SIG-M5 treated with dmso at 0.1 percent for 504 hours (cell line): Measurements from ENCODE around the gene PPP1R12C.
A peak's percentile ranks its signal among the peaks of the same experiment; 100 is the strongest.
"Not testable (repeated sequence)": the region's sequence is repeated elsewhere in the genome, so short reads cannot be mapped to it uniquely, and the experiment has no call there.

Experiments
- DNase-seq: peaks from one replicate; lab custom pipeline; 2025; ENCODE audit not compliant: unreplicated experiment; lab: John Stamatoyannopoulos, UW

Gene PPP1R12C

GRCh38 chr19:55076321-55076720 is 41.1 kb downstream of the PPP1R12C start:
- DNase-seq, result no peak

- peak; percentile 69 for DNase-seq
Observed at GRCh38 chr19:55075371-55075998, 42.0 kb downstream of the PPP1R12C start, which contains the start of gene EPS8L1. Gene EPS8L1 (plus strand): TSS chr19:55075869. CDS start chr19:55076445, 576 bp downstream.

- no peak for DNase-seq
Observed at GRCh38 chr19:55071913-55072312, 45.5 kb downstream of the PPP1R12C start.

GRCh38 chr19:55071129-55071502 is 46.3 kb downstream of the PPP1R12C start:
- DNase-seq, result peak; percentile 33

GRCh38 chr19:55070466-55071128 is 46.8 kb downstream of the PPP1R12C start:
- no peak for DNase-seq

GRCh38 chr19:55069865-55070197 is 47.6 kb downstream of the PPP1R12C start:
- DNase-seq, result no peak

- DNase-seq, result peak; percentile 62
Observed at GRCh38 chr19:55068950-55069864, 48.2 kb downstream of the PPP1R12C start.

- no peak for DNase-seq
Observed at GRCh38 chr19:55067869-55068268, 49.6 kb downstream of the PPP1R12C start.

- no peak for DNase-seq
Observed at GRCh38 chr19:55066107-55066709, 51.2 kb downstream of the PPP1R12C start.

- DNase-seq, result not testable (repeated sequence)
Observed at GRCh38 chr19:55065516-55065915, 51.9 kb downstream of the PPP1R12C start.

- DNase-seq, result no peak
Observed at GRCh38 chr19:55063492-55063843, 54.0 kb downstream of the PPP1R12C start.

GRCh38 chr19:55062735-55063491 is 54.5 kb downstream of the PPP1R12C start, which contains the start of gene RDH13:
Gene RDH13 (minus strand): TSS chr19:55063148. CDS start chr19:55063032, 116 bp downstream.
- peak; percentile 90 for DNase-seq

- DNase-seq, result not testable (repeated sequence)
Observed at GRCh38 chr19:55060287-55060686, 57.1 kb downstream of the PPP1R12C start.

GRCh38 chr19:55058781-55059610 is 58.4 kb downstream of the PPP1R12C start:
- no peak for DNase-seq

- no peak for DNase-seq
Observed at GRCh38 chr19:55056827-55057226, 60.6 kb downstream of the PPP1R12C start.

- no peak for DNase-seq
Observed at GRCh38 chr19:55053735-55054134, 63.7 kb downstream of the PPP1R12C start.

- no peak for DNase-seq
Observed at GRCh38 chr19:55050749-55051532, 66.5 kb downstream of the PPP1R12C start.

GRCh38 chr19:55048446-55048845 is 69.0 kb downstream of the PPP1R12C start:
- DNase-seq, result no peak

- no peak for DNase-seq
Observed at GRCh38 chr19:55047951-55048350, 69.5 kb downstream of the PPP1R12C start.
